Measurements from ENCODE around the gene PRKCE.

Gene PRKCE

DNA sequence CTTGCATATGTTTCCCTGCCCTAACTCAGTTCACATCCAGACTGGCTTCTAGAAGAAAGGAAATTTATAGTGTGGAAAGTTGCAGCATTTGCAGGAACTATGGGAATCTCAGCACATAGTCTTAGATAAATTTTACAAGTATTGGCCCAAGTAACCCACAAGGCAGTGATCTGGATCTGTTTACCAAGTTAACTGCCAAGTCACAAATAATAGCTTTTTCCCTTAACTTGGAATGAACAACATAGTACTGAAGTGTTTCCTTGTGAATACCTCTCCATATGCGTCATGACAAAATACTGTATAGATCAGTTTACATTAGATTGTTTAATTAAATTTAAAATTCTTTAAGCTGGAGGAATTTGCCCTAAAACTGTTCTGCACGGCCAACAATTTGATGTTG lies 390.0 kb downstream of the PRKCE start:
- H3K4me3 ChIP-seq (ENCODE audit: control insufficient read depth, low read depth, low read length), result no peak overlapping the region
- DNase-seq (ENCODE audit: low read depth), result no peak
- TF ChIP-seq CTCF (conservative IDR thresholded peaks at IDR 0.05; ENCODE audit: control insufficient read depth, insufficient read depth, low read depth, low read length), result no peak

DNA sequence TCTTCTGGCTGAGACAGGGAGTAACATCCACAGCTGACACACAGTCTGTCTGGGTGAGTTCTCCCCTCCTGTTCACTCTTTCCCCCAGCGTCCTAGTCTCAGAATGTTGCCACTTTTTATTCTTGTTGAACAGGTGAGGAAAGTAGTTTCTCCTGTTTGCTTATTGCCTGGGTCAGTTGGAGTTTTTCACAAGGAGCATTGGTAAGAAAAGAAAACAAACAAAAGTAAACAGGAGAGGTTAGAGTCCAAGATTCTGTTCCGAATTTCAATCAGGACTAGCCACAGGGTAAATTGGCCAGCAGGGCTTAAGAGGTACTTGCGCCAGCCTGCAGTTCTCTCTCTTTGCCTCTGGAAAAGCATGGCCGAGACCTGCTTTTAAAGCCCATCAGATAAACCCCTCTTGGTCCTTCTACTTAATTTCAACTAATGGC lies 390.7 kb downstream of the PRKCE start:
- TF ChIP-seq CTCF (conservative IDR thresholded peaks at IDR 0.05; ENCODE audit: control insufficient read depth, insufficient read depth, low read depth, low read length), result no peak
- no peak for DNase-seq (ENCODE audit: low read depth)
- H3K4me3 ChIP-seq (ENCODE audit: control insufficient read depth, low read depth, low read length), result no peak overlapping the region

DNA sequence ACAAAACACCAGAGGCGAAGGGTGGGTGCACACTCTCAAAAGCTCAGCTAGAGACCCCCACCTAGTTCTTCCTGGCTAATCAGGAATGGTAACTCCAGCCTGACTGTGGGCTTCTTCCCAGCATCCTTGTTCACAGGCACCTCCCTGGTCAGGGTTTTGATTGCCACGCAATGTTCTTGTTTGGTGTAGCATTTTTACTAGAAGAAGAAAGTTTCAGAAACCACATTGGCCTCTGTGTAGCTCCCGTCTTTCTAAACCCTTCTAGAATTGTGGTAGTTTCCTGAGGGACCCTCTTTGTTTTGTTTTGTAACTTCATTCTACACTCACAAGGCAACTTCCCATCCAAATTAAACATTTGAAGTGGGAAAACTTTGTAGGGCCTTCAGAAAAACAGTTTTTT lies 391.2 kb downstream of the PRKCE start:
- no peak for DNase-seq (ENCODE audit: low read depth)
- no peak for TF ChIP-seq CTCF (conservative IDR thresholded peaks at IDR 0.05; ENCODE audit: control insufficient read depth, insufficient read depth, low read depth, low read length)
- H3K4me3 ChIP-seq (ENCODE audit: control insufficient read depth, low read depth, low read length), result no peak overlapping the region

DNA sequence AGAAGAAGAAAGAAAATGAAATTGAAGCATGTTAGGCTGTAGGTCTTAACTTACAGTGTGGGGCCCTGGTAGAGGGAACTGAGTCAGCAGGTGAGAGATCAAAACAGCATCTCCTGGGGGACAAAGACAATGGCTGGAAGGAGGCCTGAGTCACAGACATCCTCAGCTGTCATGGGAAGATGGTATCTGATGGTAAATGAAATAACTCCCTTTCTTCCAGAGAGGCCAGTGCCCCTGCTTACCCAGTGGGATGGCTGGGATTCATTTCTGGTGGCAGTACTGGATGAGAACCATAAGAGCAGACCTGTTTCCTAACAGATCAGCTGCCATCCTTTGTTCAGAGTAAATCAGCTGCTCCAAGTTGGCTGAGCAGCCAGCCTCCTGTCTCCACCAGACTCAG lies 394.4 kb downstream of the PRKCE start:
- no peak for DNase-seq (ENCODE audit: low read depth)
- H3K4me3 ChIP-seq (ENCODE audit: control insufficient read depth, low read depth, low read length), result no peak overlapping the region
- TF ChIP-seq CTCF (conservative IDR thresholded peaks at IDR 0.05; ENCODE audit: control insufficient read depth, insufficient read depth, low read depth, low read length), result no peak

DNA sequence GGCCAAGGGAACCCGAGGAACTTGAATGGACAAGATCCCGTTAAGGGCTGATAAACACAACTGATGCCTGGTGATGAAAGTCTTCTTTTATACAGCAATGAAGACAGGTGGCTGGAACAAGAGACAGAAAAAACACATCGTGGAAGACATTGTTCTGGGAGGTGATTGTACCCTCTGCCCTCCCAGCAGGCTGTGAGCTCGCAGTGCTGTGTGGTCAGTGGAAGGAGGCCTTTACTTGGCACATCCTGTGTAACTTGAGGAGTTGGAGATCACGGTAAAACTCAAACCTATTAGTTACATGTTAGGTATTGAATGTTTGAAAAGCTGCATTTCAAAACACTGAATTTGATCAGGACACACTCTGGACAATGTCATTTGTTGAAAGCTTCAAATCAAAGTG lies 395.8 kb downstream of the PRKCE start:
- H3K4me3 ChIP-seq (ENCODE audit: control insufficient read depth, low read depth, low read length), result no peak overlapping the region
- no peak for DNase-seq (ENCODE audit: low read depth)
- TF ChIP-seq CTCF (conservative IDR thresholded peaks at IDR 0.05; ENCODE audit: control insufficient read depth, insufficient read depth, low read depth, low read length), result no peak

DNA sequence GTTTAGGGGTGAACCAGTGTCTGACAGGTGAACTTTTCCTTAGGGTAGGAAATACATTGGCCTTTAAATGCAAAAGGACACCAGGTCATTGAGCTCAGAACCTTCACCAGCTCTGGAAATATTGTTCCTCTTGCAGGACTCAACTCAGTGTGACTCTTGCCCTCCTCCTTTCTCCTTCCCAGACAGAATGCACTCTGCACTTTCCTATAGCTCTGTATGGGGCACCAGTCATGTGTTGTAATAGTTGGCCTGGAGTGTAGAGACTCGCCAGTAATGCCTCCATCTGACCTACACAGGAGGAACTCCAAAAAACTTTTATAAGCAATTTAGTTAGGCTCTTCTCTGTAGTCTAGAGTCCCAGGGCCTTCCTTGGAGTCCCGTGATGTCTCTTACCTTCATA lies 397.2 kb downstream of the PRKCE start:
- no peak for TF ChIP-seq CTCF (conservative IDR thresholded peaks at IDR 0.05; ENCODE audit: control insufficient read depth, insufficient read depth, low read depth, low read length)
- no peak for DNase-seq (ENCODE audit: low read depth)
- no peak overlapping the region for H3K4me3 ChIP-seq (ENCODE audit: control insufficient read depth, low read depth, low read length)

DNA sequence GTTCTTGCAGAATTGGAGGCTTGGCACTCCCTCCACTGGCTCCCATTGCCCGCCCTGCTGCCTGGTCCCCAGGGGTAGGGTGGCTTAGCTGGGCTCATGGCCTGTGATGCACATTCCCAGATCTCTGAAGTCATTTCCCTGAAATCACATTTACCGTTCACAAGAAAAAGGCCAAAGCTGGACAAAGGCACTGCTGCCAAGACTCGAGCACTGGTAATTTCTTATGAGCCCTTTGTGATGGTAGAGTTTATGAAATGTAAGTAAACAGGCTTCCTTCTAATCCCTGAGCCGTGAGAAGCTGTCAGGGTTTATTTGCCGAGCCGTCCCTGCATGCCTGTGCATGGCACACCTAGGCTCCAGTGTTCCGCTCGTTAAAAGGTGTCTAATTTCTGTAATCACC lies 398.6 kb downstream of the PRKCE start:
- no peak overlapping the region for H3K4me3 ChIP-seq (ENCODE audit: control insufficient read depth, low read depth, low read length)
- TF ChIP-seq CTCF (conservative IDR thresholded peaks at IDR 0.05; ENCODE audit: control insufficient read depth, insufficient read depth, low read depth, low read length), result no peak
- no peak for DNase-seq (ENCODE audit: low read depth)
